Fibroblast of skin of abdomen (primary cell): ENCODE data around the gene HERPUD2.
"Not testable (repeated sequence)": the region's sequence is repeated elsewhere in the genome, so short reads cannot be mapped to it uniquely, and the experiment has no call there.

ENCODE experiments used
- DNase-seq: peaks from one replicate; pipeline ENCODE4 v3.0.0-alpha.2; 2013

The HERPUD2 gene

DNA sequence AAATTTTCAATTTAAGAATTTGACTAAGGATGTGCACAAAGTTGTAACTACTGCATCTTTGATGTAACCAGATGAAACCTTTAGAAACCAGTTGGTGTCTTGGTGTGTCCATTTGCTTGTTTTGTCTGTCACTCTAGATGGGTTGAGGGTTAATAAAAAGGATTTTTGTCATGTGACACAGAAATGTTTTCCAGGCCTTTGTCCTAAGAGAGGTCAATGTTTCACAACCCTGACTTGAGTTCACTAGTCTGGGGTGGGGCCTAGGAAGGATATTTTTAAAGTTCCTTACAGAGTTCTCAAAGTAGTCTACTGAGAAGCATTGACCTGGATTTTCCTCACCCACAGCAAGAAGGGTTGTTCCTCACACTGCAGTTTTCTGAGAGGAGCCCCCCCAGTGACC, 90.3 kb downstream of the HERPUD2 start:
- DNase-seq = no peak

DNA sequence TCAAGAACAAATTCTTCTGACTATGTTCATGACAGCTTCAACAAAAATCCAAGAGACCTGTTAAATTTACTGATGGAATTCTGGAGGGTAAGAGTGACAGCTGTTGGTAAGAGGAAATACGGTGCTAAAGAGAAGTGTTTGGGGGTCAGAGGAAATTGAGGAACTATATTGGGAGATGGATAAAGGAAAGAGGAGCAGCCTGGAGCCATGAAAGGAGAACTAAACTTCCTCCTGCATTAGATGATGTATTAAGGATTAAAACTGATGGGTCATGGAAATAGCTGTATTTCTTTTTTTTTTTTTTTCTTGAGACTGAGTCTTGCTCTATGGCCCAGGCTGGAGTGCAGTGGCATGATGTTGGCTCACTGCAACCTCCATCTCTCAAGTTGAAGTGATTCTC, 95.3 kb downstream of the HERPUD2 start:
- no peak for DNase-seq

DNA sequence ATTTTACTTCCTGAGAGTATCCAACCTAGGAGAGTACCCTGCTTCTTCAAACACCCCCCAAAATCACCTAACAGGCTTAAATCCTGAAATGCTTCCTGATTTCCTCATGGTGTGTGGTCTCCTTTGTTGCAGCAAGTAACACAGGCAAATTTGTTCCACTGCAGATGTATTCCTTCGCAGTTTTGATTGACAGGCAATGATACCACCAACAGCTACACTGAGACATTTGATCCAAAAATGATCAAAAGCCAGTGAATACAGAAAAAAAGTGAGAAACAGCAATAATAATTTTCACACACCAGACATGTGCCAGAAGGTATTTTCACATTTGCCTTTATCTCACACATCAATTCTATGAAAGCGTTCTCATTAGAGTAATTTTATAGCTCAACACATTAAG, 95.9 kb downstream of the HERPUD2 start:
- DNase-seq = no peak

DNA sequence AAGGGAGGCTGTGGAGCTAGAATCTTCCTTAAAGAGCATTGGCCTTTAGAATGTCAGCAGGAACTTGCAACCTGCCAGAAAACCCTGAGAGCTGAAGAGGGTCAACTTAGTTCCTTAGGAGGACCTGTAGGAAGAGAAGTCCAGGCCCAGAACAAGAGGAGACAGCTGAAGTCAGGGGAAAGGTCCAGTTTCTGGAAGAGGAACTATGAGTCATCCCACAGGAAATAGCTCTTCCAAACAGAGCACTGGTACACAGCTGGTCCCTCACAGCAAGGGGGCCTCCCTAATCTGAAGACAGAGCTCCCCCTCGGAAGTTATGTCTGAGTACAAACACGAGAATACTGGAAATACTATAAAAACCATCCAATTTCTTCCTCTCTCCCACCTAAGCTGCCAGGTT, 98.9 kb downstream of the HERPUD2 start:
- DNase-seq = peak; percentile 28

DNA sequence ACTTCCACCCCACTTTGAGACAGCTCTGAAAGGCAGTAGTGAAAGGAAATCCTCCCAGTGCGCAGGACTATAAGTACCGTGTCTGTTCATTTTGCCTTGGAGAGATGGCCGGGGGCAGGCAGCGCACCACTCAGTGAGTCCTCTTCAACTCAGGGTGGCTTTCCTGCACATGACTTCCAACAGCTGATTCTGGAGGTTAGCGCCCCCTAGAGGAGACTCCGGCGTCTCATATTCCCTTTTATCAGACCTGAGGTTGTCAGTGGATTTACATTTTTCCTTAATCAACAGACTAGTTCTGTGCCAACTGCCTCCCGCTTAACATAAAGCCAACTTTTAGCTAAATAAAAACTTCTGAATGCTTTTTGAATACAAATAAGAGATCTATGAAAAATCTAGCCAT, 101.0 kb downstream of the HERPUD2 start:
- no peak for DNase-seq

DNA sequence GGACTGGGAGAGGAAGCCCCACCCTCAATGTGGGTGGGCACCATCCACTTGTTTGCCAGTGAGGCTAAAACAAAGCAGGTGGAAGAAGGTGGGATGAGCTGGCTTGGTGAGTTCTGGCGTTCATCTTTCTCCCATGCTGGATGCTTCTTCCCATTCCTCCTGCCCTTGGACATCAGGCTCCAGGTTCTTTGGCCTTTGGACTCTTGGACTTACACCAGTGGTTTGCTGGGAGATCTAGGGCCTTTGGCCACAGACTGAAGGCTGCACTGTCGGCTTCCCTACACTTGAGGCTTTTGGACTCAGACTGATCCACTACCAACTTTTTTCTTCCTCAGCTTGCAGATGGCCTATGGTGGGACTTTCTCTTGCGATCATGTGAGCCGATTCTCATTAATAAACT, 106.3 kb downstream of the HERPUD2 start:
- no peak for DNase-seq

DNA sequence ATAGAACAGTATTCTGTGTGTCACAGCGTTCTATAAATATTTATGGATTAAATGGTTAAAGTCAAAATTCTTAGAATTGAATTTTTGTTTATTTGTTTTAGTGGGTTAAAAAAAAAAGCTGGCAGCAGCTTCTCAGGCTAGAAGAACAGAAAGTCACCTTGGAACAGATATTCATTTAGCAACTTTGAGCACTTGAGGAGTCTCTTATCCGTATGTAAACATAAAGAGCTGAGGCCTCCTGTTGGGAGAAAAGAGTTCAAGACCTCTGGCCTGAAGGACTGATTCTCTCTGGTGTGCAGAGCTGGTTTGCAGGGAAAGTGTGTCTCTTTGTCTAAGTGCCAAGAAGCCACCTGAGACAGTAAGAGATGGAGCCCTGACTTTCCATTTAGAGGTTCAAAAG, 109.9 kb downstream of the HERPUD2 start:
- DNase-seq = no peak

DNA sequence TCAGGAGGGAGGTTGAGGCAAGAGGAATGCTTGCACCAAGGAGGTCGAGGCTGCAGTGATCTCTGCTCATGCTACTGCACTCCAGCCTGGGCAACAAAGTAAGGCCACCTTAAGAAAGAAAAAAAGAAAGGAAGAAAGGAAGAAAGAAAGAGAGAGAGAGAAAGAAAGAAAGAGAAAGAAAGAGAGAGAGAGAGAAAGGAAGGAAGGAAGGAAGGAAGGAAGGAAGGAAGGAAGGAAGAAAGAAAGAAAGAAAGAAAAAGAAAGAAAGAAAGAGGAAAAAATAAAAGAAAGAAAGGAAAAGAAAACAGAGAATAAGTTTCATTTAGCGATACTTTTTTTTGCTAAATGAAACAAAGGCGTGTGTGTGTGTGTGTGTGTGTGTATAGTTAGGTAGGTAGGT, 110.4 kb downstream of the HERPUD2 start:
- DNase-seq = not testable (repeated sequence)
